RWPE2 (cell line): ENCODE results near the gene SRM.

Experiments used
- ATAC-seq: fragments of 200-7000 bp; cut with Tn5 transposase; 3 replicates; pipeline ENCODE4 v1.9.1; 2021; ENCODE audit warnings: low read depth
- DNase-seq: peaks from one replicate; pipeline ENCODE4 v3.0.0-alpha.2; 2020; ENCODE audit warnings: low spot score
- H3K27ac ChIP-seq: fragments of 450-650 bp; 2 replicates; pipeline ENCODE4 v1.5.1; 2017; ENCODE audit warnings: mild to moderate bottlenecking; ENCODE audit not compliant: poor library complexity, severe bottlenecking
- H3K27me3 ChIP-seq: fragments of 250-450 bp; sonication (Bioruptor Pico); 2 replicates; pipeline ENCODE4 v1.5.1; 2021; ENCODE audit warnings: mild to moderate bottlenecking, moderate library complexity; ENCODE audit not compliant: insufficient read depth, poor library complexity, severe bottlenecking
- H3K36me3 ChIP-seq: fragments of 250-450 bp; sonication (Bioruptor Pico); 2 replicates; pipeline ENCODE4 v1.5.1; 2020; ENCODE audit warnings: low read depth, mild to moderate bottlenecking, moderate library complexity
- H3K4me1 ChIP-seq: fragments of 250-450 bp; sonication (Bioruptor Pico); 2 replicates; pipeline ENCODE4 v1.5.1; 2021; ENCODE audit warnings: mild to moderate bottlenecking, moderate library complexity; ENCODE audit not compliant: insufficient read depth, poor library complexity, severe bottlenecking
- H3K4me3 ChIP-seq: fragments of 250-450 bp; sonication (Bioruptor Pico); 2 replicates; pipeline ENCODE4 v1.5.1; 2021; ENCODE audit warnings: mild to moderate bottlenecking, moderate library complexity; ENCODE audit not compliant: severe bottlenecking
- H3K9me3 ChIP-seq: fragments of 250-450 bp; sonication (Bioruptor Pico); 2 replicates; pipeline ENCODE4 v1.5.1; 2021; ENCODE audit warnings: mild to moderate bottlenecking, moderate library complexity; ENCODE audit not compliant: severe bottlenecking
- TF ChIP-seq, protein P1 (sequence below): fragments of 450-650 bp; IDR thresholded peaks from one replicate; pipeline ENCODE4 v1.5.1; 2017; ENCODE audit warnings: mild to moderate bottlenecking, moderate library complexity; ENCODE audit not compliant: poor library complexity, severe bottlenecking

The SRM gene

DNA sequence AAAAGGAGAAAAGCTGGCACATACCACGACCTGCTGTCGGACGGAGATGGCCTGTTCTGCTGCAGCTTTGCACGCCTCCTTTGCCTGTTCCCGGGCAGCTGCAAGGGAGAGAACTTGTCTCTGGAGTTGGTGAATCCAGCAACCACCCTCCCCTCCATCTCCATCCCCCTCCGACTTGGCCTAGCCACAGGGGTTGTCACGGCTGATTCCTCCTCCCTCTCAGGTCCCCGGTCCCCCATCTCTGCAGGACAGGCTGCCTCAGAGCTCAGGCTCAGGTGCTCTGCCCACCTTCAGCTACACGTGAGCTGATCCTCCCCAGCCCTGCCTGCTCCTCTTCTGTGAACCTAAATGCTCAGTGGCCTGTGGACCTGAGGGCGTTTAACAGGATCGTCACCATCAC, 11.1 kb upstream of the SRM start:
- H3K27ac ChIP-seq: no peak overlapping the region
- H3K9me3 ChIP-seq: no peaks in the 10 kb centered on the region
- H3K27me3 ChIP-seq: no peaks in the 10 kb centered on the region
- no peak for ATAC-seq
- TF ChIP-seq, protein P1, sequence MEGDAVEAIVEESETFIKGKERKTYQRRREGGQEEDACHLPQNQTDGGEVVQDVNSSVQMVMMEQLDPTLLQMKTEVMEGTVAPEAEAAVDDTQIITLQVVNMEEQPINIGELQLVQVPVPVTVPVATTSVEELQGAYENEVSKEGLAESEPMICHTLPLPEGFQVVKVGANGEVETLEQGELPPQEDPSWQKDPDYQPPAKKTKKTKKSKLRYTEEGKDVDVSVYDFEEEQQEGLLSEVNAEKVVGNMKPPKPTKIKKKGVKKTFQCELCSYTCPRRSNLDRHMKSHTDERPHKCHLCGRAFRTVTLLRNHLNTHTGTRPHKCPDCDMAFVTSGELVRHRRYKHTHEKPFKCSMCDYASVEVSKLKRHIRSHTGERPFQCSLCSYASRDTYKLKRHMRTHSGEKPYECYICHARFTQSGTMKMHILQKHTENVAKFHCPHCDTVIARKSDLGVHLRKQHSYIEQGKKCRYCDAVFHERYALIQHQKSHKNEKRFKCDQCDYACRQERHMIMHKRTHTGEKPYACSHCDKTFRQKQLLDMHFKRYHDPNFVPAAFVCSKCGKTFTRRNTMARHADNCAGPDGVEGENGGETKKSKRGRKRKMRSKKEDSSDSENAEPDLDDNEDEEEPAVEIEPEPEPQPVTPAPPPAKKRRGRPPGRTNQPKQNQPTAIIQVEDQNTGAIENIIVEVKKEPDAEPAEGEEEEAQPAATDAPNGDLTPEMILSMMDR: no peak
- no peaks in the 10 kb centered on the region for H3K4me1 ChIP-seq
- H3K4me3 ChIP-seq: no peak overlapping the region
- peaks cover 92% of the 10 kb centered on the region for H3K36me3 ChIP-seq
- peak; percentile 41 for DNase-seq

DNA sequence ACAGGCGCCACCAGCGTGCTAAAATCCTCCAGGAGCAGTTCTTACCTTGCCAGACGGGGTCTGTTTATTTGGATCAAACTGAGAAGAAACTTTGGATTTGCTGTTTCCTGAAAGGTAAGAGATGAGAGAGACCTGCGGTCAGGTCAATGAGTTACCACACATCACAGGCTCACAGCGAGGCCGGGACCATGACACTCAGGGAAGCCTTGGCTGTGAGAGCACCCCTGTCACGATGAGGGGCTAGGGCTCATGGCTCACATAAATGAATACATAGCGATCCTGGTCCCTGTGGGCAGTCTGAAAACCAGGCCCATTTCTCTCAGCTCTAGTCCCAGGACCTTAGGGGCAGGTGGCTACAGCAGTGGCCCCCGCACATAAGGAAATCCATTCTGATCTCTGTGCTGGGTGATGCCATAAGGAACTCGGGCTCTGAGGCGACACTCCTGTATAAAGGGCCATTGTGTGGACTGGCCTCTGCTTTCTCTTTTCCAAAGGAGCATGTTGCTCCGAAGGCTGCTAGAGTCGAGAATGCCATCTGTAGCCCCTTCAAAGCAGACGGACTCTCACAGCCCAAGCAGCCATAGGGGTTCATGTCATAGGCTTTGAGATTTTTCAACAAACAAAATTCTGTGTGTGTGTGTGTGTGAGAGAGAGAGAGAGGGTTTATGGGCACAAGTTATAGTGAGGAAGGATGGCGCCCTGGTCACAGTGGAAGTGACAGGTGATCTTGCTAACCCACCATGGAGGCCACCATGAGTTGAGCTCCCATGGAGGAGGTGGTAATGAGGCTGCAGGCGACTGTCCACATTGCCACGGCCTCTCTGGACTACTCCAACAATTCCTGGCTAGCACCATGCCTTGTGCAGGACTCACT, 9.0 kb upstream of the SRM start:
- no peaks in the 10 kb centered on the region for H3K4me1 ChIP-seq
- H3K36me3 ChIP-seq: peaks cover 86% of the 10 kb centered on the region
- DNase-seq (peak; percentile 38), ATAC-seq (no peak)
- H3K27ac ChIP-seq: no peak overlapping the region
- H3K4me3 ChIP-seq: no peak overlapping the region
- H3K9me3 ChIP-seq: no peaks in the 10 kb centered on the region
- no peaks in the 10 kb centered on the region for H3K27me3 ChIP-seq
- TF ChIP-seq, protein P1: no peak

DNA sequence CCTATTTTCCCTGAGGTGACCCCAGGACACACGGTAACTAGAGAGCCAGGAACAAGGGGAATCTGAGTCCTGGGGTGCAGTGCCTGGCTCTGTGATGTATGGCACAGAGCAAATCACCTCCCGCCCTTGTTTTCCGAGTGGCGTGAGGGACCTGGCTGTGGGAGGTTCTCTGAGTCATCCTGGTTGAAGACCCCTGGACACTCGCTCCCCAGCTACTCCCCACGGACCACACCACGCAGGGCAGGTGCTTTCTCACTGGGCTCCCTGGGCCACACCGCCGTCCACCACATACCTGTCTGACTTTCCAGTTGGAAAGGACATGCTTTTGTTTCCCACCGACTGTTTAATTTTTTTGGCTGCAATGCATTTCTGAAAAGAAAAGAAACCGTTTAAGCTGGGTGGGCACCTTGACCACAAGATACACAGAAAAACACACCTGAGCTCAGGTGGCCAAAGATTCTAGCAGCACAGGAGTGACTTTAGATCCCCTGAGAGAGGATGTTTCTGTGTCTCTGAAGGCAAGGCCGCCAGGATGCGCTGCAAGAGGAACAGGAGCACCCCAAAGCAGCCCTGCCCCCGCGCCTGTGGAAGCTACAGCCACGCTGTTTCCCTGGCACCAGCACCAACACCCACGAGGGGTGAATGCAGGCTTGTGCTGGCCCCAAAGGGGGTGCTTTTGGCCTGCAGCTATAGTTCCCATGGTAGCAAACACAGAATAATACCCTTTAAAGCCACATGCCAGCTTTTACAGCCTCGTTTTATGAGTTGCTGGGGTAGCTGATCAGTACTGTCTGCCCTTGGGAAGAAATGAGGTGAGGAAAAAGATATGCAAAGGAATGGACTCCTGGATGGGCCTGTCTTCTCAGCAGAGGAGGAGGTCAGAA, 8.1 kb upstream of the SRM start:
- Histone ChIP-seq H3K27me3 (no peaks in the 10 kb centered on the region), H3K9me3 (no peaks in the 10 kb centered on the region), H3K4me3 (no peak overlapping the region), H3K36me3 (peaks cover 81% of the 10 kb centered on the region), H3K27ac (no peak overlapping the region), H3K4me1 (no peaks in the 10 kb centered on the region)
- ATAC-seq (no peak), DNase-seq (peak; percentile 42)
- TF ChIP-seq, protein P1: no peak

DNA sequence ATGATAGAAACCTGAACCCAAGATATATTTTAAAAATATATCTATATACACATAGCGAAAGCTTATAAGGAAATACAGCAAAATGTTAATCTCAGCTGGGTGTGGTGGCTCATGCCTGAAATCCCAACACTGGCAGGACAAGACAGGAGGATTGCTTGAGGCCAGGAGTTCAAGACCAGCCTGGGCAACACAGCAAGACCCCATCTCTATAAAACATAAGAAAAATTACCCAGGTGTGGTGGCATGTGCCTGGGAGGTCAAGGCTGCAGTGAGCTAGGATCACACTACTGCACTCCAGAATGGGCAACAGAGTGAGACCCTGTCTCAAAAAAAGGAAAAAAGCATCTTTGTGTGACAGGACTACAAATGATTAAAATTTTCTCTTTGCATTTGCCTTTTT, 6.0 kb upstream of the SRM start:
- TF ChIP-seq, protein P1: no peak
- peaks cover 60% of the 10 kb centered on the region for H3K36me3 ChIP-seq

More for the DNA sequence above, 6.0 kb upstream of the SRM start:
- Histone ChIP-seq H3K4me3 (no peak overlapping the region), H3K4me1 (peaks cover 3% of the 10 kb centered on the region), H3K9me3 (no peaks in the 10 kb centered on the region), H3K27ac (no peak overlapping the region), H3K27me3 (no peaks in the 10 kb centered on the region)
- ATAC-seq (no peak), DNase-seq (no peak)
